A673 (cell line): ENCODE data around the gene AHRR.

Experiments used
- CTCF ChIP-seq: fragments of 300-800, 200-600 bp; sonication (generic); conservative IDR thresholded peaks from 2 replicates; pipeline ENCODE4 v1.5.1; 2017; ENCODE audit warnings: low read depth, mild to moderate bottlenecking, antibody characterized with exemption, low read length, moderate library complexity, mixed read lengths
- EZH2 ChIP-seq: fragments of 200-600 bp; sonication (generic); IDR thresholded peaks from 2 replicates; pipeline ENCODE4 v1.6.1; 2017; ENCODE audit warnings: borderline replicate concordance, low read depth, mild to moderate bottlenecking, mixed read lengths, antibody characterized with exemption, low read length; ENCODE audit not compliant: poor library complexity, severe bottlenecking

GRCh38 chr5:423233-423565 lies 101.7 kb downstream of the AHRR start:
- TF ChIP-seq CTCF (no peak), EZH2 (no peak)
